Suprapubic skin (tissue), 3 donors: ENCODE measurements around the gene LILRB2.

Source experiments
- CTCF ChIP-seq, 2 donors: fragments of 200-600 bp in 1 of 2; fragments of 450-650 bp in 1 of 2; sonication (generic) in 1 of 2; IDR thresholded peaks; one replicate each; pipeline ENCODE4 v1.5.1; 2016 to 2019; ENCODE audit warnings: antibody characterized with exemption in 2 of 2, mild to moderate bottlenecking in 1 of 2, moderate library complexity in 1 of 2
- EP300 ChIP-seq: sonication (generic); formaldehyde crosslinking; IDR thresholded peaks from one replicate; pipeline ENCODE4 v1.6.1; 2017; ENCODE audit warnings: antibody characterized with exemption
- POLR2A ChIP-seq, 2 donors: fragments of 450-650 bp; IDR thresholded peaks; one replicate each; pipeline ENCODE4 v1.6.1; 2017; ENCODE audit warnings: antibody characterized with exemption in 2 of 2, mild to moderate bottlenecking in 2 of 2, moderate library complexity in 2 of 2

- TF ChIP-seq CTCF (IDR thresholded peaks at IDR 0.05) (peak; percentile 34 to 84), POLR2A (IDR thresholded peaks at IDR 0.05) (no peak), EP300 (no peak)
These were observed 44.3 kb upstream of the LILRB2 start for GRCh38 chr19:54325194-54325621.
